GM19397 (cell line): Measurements from ENCODE around the gene NSMCE1.
A peak's percentile ranks its signal among the peaks of the same experiment; 100 is the strongest.

ENCODE experiments used
- ATAC-seq: cut with Tn5 transposase; IDR thresholded peaks from one replicate; pipeline ENCODE4 v1.9.1; 2021; ENCODE audit warnings: mild to moderate bottlenecking, moderate library complexity; ENCODE audit not compliant: unreplicated experiment

The NSMCE1 gene

GRCh38 chr16:27268376-27269299 is at the start of gene NSMCE1:
NSMCE1 (minus strand) TSS chr16:27268772; CDS start chr16:27257570, 11,202 bp downstream.
- peak; percentile 97 for ATAC-seq

GRCh38 chr16:27317738-27318391 is 49.3 kb upstream of the NSMCE1 start:
- ATAC-seq: no peak

GRCh38 chr16:27317320-27317719 is 48.7 kb upstream of the NSMCE1 start:
- ATAC-seq: no peak

GRCh38 chr16:27316038-27316680 is 47.6 kb upstream of the NSMCE1 start:
- no peak for ATAC-seq

- no peak for ATAC-seq
These were observed 46.9 kb upstream of the NSMCE1 start for GRCh38 chr16:27315333-27316037.

GRCh38 chr16:27314986-27315332 is 46.4 kb upstream of the NSMCE1 start:
- no peak for ATAC-seq

- ATAC-seq: peak; percentile 24
These were observed 45.7 kb upstream of the NSMCE1 start for GRCh38 chr16:27314161-27314723.

GRCh38 chr16:27313422-27314160 is 45.0 kb upstream of the NSMCE1 start, which contains the start of gene IL4R:
IL4R (plus strand) TSS chr16:27313974; CDS start chr16:27340204, 26,230 bp downstream.
- ATAC-seq: peak; percentile 60

GRCh38 chr16:27312580-27313421 is 44.2 kb upstream of the NSMCE1 start:
- no peak for ATAC-seq

GRCh38 chr16:27311897-27312303 is 43.3 kb upstream of the NSMCE1 start:
- ATAC-seq: no peak

GRCh38 chr16:27311448-27311830 is 42.9 kb upstream of the NSMCE1 start:
- no peak for ATAC-seq

GRCh38 chr16:27310576-27311447 is 42.2 kb upstream of the NSMCE1 start:
- ATAC-seq: no peak

GRCh38 chr16:27308792-27309191 is 40.2 kb upstream of the NSMCE1 start:
- ATAC-seq: no peak

- ATAC-seq: no peak
These were observed 37.4 kb upstream of the NSMCE1 start for GRCh38 chr16:27305839-27306442.

- ATAC-seq: no peak
These were observed 36.5 kb upstream of the NSMCE1 start for GRCh38 chr16:27304881-27305745.

GRCh38 chr16:27304102-27304501 is 35.5 kb upstream of the NSMCE1 start:
- ATAC-seq: no peak
